Cardiac fibroblast (primary cell): Measurements from ENCODE around the gene PTPRH.

Experiments
- DNase-seq, 2 donors: peaks; one replicate each; pipeline versions ENCODE4 v3.0.0 to v3.0.0-alpha.2; 2010; ENCODE audit warnings: low read depth in 2 of 2
- H3K4me3 ChIP-seq, 2 donors: replicated peaks in 1 of 2; 1 replicate in 1 of 2; 2 replicates in 1 of 2; pipeline ENCODE4 v1.5.1; 2011; ENCODE audit warnings: low read depth in 2 of 2, low read length in 2 of 2, mild to moderate bottlenecking in 2 of 2, moderate library complexity in 1 of 2
- CTCF ChIP-seq: IDR thresholded peaks from one replicate; pipeline ENCODE4 v1.5.1; 2011; ENCODE audit warnings: low read depth, mild to moderate bottlenecking, low read length, inconsistent platforms

PTPRH gene

GRCh38 chr19:55224038-55224665, 14.9 kb upstream of the PTPRH start:
- no peak for TF ChIP-seq CTCF
- no peak overlapping the region for H3K4me3 ChIP-seq
- DNase-seq = no peak

GRCh38 chr19:55223291-55224037, 14.2 kb upstream of the PTPRH start:
- no peak for DNase-seq
- no peak overlapping the region for H3K4me3 ChIP-seq
- no peak for TF ChIP-seq CTCF

GRCh38 chr19:55220525-55220924, 11.2 kb upstream of the PTPRH start:
- no peak for TF ChIP-seq CTCF
- H3K4me3 ChIP-seq = no peak overlapping the region
- no peak for DNase-seq

GRCh38 chr19:55216461-55217198, 7.3 kb upstream of the PTPRH start:
- no peak for TF ChIP-seq CTCF
- peak overlapping the region; percentile 44 to 49 for H3K4me3 ChIP-seq
- peak; percentile 99 to 100 for DNase-seq

- no peak overlapping the region for H3K4me3 ChIP-seq
- no peak for DNase-seq
- no peak for TF ChIP-seq CTCF
Observed at GRCh38 chr19:55213547-55213946, 4.2 kb upstream of the PTPRH start.

GRCh38 chr19:55212447-55212846, 3.1 kb upstream of the PTPRH start:
- peak in 1 of 2 donors; percentile 24 for DNase-seq
- TF ChIP-seq CTCF = peak; percentile 35
- no peak overlapping the region for H3K4me3 ChIP-seq
